ENCODE results near the gene HORMAD2.

GRCh38 chr22:30178181-30179126, 98.2 kb downstream of the HORMAD2 start:
- TF ChIP-seq CTCF (IDR thresholded peaks at IDR 0.05; ENCODE audit: low read depth, low read length), result no peak
- no peak for TF ChIP-seq MAX (IDR thresholded peaks at IDR 0.05; ENCODE audit: low read depth, low read length)
- no peak for TF ChIP-seq POLR2A (IDR thresholded peaks at IDR 0.05; ENCODE audit: extremely low read depth, insufficient read length)
- TF ChIP-seq MYC (IDR thresholded peaks at IDR 0.05; ENCODE audit: low read depth, low read length), result no peak

Measured in NB4 (cell line).